Measurements from ENCODE around the gene TIMM8B.
"Not testable (repeated sequence)": the region's sequence is repeated elsewhere in the genome, so short reads cannot be mapped to it uniquely, and the experiment has no call there.

TIMM8B gene

DNA sequence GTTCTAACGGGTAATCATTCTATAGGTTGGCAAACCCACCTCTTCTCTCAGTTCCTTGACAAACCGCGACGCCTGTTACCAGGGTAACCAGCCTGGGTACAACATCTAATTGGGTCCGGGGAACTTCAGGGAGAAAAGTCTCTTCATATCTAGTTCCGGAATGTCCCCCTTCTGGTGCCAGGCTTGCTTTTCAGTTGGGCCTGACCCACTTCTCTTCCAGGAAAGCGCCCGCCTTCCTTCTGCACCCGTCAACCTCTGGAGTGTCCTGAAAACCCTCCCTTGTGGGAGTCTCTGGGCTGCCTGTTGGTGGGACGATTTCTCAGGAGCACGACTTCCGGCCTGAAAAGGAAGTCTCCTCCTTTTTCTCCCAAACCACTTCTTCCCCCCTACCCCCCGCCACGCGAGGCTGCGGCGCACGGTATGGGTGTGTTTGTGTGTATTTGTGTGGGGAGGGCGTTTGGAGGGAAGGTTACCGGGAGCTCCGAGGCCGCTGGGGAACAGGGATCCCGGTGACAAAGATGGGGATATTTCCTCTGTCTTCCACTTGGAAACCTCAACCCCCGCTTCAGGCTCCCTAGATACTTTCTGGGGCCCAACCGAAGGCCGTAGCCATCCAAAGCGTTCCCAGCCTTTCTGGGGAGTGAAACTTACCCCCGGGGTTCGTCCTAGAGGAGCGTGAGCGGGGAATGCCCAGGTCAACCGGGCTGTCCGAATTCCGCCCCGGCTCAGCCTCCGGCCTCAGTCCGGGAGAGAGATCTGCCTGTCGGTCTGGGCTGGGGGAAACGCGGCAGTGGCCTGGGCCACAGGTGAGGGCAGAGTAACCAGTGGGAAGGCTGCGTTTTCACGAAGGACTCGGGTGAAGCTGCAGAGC is 12.4 kb downstream of the TIMM8B start, which contains the start of the genes NKAPD1 and PIH1D2:
Gene NKAPD1 (plus strand): TSS at position 359 of the 871 bp plus-strand sequence. CDS start 1,276 bp downstream, outside the sequence.
Gene PIH1D2 (minus strand): TSS at position 77 of the 871 bp plus-strand sequence. CDS start 843 bp downstream, outside the sequence.
- FAIRE-seq (no peak), DNase-seq (ENCODE audit: insufficient read length, low spot score) (peak; percentile 59)
- TF ChIP-seq, protein P1, sequence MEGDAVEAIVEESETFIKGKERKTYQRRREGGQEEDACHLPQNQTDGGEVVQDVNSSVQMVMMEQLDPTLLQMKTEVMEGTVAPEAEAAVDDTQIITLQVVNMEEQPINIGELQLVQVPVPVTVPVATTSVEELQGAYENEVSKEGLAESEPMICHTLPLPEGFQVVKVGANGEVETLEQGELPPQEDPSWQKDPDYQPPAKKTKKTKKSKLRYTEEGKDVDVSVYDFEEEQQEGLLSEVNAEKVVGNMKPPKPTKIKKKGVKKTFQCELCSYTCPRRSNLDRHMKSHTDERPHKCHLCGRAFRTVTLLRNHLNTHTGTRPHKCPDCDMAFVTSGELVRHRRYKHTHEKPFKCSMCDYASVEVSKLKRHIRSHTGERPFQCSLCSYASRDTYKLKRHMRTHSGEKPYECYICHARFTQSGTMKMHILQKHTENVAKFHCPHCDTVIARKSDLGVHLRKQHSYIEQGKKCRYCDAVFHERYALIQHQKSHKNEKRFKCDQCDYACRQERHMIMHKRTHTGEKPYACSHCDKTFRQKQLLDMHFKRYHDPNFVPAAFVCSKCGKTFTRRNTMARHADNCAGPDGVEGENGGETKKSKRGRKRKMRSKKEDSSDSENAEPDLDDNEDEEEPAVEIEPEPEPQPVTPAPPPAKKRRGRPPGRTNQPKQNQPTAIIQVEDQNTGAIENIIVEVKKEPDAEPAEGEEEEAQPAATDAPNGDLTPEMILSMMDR (IDR thresholded peaks at IDR 0.05; ENCODE audit: insufficient read depth, missing control alignments), result no peak

DNA sequence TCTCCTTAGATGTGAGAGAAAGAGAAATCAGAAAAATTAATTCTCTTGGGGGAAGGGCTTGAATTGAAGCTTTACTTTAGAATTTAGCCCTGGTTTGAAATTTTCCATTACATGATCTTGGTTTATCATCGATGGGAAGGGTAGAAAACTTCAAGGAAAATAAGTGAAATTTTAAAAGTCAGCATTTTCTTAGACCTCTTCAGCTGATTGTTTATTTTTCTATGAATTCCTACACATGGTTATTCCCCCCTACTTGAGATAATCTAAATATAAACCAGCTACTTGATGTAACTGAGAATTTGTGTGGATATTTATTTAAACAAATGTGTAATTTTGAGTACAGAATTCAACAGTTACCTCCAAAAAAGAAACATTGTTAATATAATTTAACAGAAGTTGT is 23.6 kb downstream of the TIMM8B start:
- DNase-seq (ENCODE audit: insufficient read length, low spot score), result no peak
- TF ChIP-seq, protein P1 (IDR thresholded peaks at IDR 0.05; ENCODE audit: insufficient read depth, missing control alignments), result no peak
- FAIRE-seq, result no peak

DNA sequence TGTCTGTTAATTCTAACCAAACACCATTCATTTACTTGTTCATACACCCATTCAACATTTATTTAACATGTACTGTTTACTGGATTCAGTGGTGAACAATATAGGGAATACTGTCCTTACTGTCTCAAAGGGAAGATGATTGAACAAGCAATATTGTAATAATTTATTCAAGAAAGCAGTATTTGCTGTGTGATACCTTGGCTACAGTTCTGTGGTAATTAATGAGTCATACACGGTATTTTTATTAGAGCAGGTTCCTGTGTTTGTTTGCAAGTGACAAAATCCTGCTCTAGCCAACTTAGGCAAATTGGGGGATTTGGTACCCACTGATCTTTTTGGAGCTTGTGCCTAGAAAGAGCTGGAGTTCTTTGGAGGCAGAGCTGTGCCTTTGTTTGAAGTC is 28.5 kb downstream of the TIMM8B start:
- FAIRE-seq (no peak), DNase-seq (ENCODE audit: insufficient read length, low spot score) (no peak)
- TF ChIP-seq, protein P1 (IDR thresholded peaks at IDR 0.05; ENCODE audit: insufficient read depth, missing control alignments), result no peak

DNA sequence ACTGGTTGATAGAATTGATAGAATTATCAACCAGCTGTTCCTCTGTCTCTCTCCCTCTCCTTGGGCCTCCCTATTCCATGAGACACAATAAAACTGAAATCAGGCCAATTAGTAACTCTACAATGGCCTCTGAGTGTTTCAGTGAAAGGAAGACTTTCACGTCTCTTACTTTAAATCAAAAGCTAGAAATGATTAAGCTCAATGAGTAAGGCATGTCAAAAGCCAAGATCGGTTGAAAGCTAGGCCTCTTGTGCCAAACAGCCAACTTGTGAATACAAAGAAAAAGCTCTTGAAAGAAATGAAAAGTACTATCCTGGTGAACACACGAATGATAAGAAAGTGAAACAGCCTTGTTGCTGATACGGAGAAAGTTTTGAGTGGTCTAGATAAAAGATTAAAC is 29.4 kb downstream of the TIMM8B start:
- DNase-seq (ENCODE audit: insufficient read length, low spot score), result no peak
- TF ChIP-seq, protein P1 (IDR thresholded peaks at IDR 0.05; ENCODE audit: insufficient read depth, missing control alignments), result no peak
- FAIRE-seq, result no peak

DNA sequence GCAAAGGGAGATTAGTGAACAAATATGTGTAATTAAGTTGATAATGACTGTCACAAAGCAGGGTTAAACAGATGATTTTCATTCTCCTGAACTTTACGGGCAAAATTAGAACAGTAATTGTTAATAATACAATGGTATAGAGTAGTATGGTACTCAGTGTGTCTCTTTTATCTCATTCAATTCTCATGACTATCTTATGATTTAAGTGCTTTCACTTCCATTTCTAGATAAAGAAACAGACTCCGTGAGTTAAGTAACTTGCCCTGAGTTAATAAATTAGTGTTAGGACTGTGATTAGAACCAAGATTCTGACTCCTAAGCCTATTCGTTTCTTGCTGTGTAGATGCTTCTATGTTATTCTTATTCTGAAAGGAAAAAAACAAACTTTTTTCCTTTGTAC is 34.8 kb downstream of the TIMM8B start:
- no peak for FAIRE-seq
- TF ChIP-seq, protein P1 (IDR thresholded peaks at IDR 0.05; ENCODE audit: insufficient read depth, missing control alignments), result no peak
- no peak for DNase-seq (ENCODE audit: insufficient read length, low spot score)

DNA sequence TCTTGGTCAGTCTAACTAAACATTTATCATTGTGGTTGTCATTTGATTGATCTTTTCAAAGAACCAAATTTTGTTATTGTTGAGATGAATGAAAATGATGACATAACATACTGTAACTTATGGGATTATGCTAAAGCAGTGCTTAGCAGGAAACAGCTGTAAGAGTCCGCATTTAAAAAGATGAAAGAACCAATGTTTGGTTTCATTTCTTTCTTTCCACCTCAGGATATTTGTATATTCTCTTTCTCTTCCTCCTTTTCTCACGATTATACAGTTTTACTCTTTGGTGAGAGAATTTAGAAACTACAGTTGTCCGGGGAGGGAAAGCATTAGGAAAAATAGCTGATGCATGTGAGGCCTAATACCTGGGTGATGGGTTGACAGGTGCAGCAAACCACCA is 35.8 kb downstream of the TIMM8B start:
- FAIRE-seq (peak; percentile 61), DNase-seq (ENCODE audit: insufficient read length, low spot score) (no peak)
- TF ChIP-seq, protein P1 (IDR thresholded peaks at IDR 0.05; ENCODE audit: insufficient read depth, missing control alignments), result no peak

DNA sequence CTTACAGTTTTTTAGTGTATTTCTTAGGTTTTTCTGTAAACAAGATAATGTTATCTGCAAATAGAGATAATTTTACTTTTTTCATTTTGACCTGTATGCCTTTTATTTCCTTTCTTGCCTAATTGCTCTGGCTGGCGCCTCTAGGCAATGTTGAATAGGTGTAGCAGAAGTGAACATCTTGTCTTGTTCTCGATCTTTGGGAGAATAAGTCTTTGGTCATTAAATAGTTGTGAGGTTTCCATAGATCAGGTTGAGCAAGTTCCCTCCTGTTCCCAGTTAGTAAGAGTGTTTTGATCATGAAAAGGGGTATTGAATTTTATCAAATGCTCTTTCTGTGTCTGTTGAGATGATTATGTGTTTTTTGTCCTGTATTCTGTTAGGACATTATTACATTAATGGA is 36.8 kb downstream of the TIMM8B start:
- FAIRE-seq (peak; percentile 46), DNase-seq (ENCODE audit: insufficient read length, low spot score) (no peak)
- TF ChIP-seq, protein P1 (IDR thresholded peaks at IDR 0.05; ENCODE audit: insufficient read depth, missing control alignments), result no peak

DNA sequence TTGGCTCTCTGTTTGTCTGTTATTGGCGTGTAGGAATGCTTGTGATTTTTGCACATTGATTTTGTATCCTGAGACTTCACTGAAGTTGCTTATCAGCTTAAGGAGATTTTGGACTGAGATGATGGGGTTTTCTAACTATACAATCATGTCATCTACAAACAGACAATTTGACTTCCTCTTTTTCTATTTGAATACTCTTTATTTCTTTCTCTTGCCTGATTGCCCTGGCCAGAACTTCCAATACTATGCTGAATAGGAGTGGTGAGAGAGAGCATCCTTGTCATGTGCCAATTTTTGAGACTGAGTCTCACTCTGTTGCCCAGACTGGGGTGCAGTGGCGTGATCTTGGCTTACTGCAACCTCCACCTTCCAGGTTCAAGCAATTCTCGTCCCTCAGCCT is 38.3 kb downstream of the TIMM8B start:
- FAIRE-seq, result not testable (repeated sequence)

DNA sequence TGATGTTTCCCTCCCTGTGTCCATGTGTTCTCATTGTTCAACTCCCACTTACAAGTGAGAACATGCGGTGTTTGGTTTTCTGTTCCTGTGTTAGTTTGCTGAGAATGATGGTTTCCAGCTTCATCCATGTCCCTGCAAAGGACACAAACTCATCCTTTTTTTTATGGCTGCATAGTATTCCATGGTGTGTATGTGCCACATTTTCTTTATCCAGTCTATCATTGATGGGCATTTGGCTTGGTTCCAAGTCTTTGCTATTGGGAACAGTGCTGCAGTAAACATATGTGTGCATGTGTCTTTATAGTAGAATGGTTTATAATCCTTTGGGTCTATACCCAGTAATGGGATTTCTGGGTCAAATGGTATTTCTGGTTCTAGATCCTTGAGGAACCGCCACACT is 39.9 kb downstream of the TIMM8B start:
- not testable (repeated sequence) for FAIRE-seq; DNase-seq (ENCODE audit: insufficient read length, low spot score)

More for the DNA sequence above, 38.3 kb downstream of the TIMM8B start:
- DNase-seq (ENCODE audit: insufficient read length, low spot score), result not testable (repeated sequence)
